ENCODE data around the gene C8G.

The C8G gene

GRCh38 chr9:136930014-136930413 is 15.0 kb upstream of the C8G start:
- Histone ChIP-seq H2AFZ (ENCODE audit: low read depth) (no peak overlapping the region), H3K79me2 (ENCODE audit: insufficient read depth, low read depth) (no peaks in the 10 kb centered on the region), H4K20me1 (ENCODE audit: insufficient read depth) (no peaks in the 10 kb centered on the region), H3K4me2 (no peak overlapping the region), H3K27ac (no peak overlapping the region), H3K4me3 (IDR thresholded peaks at IDR 0.05; ENCODE audit: insufficient read depth, low read depth, low read length) (no peak overlapping the region), H3K36me3 (ENCODE audit: insufficient read depth) (peaks cover 3% of the 10 kb centered on the region; the same call in 1 of the 2 replicates), H3K27me3 (ENCODE audit: insufficient read depth, low read depth) (no peaks in the 10 kb centered on the region), H3K9ac (no peak overlapping the region), H3K4me1 (ENCODE audit: low read depth, poor library complexity, severe bottlenecking) (peaks cover 4% of the 10 kb centered on the region)
- TF ChIP-seq, protein P1, sequence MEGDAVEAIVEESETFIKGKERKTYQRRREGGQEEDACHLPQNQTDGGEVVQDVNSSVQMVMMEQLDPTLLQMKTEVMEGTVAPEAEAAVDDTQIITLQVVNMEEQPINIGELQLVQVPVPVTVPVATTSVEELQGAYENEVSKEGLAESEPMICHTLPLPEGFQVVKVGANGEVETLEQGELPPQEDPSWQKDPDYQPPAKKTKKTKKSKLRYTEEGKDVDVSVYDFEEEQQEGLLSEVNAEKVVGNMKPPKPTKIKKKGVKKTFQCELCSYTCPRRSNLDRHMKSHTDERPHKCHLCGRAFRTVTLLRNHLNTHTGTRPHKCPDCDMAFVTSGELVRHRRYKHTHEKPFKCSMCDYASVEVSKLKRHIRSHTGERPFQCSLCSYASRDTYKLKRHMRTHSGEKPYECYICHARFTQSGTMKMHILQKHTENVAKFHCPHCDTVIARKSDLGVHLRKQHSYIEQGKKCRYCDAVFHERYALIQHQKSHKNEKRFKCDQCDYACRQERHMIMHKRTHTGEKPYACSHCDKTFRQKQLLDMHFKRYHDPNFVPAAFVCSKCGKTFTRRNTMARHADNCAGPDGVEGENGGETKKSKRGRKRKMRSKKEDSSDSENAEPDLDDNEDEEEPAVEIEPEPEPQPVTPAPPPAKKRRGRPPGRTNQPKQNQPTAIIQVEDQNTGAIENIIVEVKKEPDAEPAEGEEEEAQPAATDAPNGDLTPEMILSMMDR (conservative IDR thresholded peaks at IDR 0.05; ENCODE audit: low read depth, low read length), result no peak

DNA sequence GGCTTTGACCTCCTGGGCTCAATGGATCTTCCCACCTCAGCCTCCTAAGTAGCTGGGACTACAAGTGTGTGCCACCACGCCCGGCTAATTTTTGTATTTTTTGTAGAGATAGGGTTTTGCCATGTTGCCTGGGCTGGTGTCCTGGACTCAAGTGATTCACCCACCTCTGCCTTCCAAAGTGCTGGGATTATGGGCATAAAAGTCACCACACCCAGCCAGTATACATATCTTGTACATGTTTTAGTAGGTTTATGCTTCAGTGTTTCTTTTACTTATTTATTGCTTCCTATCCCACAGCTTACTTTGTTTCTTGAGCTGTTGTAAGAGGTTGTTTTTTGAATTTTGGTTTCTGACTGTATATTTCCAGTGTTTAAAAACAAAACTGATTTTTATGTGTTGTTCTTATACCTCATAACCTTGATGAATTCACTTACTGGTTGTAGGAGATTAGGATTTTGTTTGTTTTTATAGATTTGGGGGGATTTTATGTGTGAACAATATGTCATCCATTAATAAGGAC is 13.4 kb upstream of the C8G start:
- no peak overlapping the region for H2AFZ ChIP-seq (ENCODE audit: low read depth)
- H3K36me3 ChIP-seq (ENCODE audit: insufficient read depth), result peaks cover 3% of the 10 kb centered on the region; the same call in 1 of the 2 replicates
- H3K27me3 ChIP-seq (ENCODE audit: insufficient read depth, low read depth), result no peaks in the 10 kb centered on the region
- no peak overlapping the region for H3K27ac ChIP-seq
- TF ChIP-seq, protein P1 (conservative IDR thresholded peaks at IDR 0.05; ENCODE audit: low read depth, low read length), result no peak
- H3K9ac ChIP-seq, result no peak overlapping the region
- peaks cover 4% of the 10 kb centered on the region for H3K4me1 ChIP-seq (ENCODE audit: low read depth, poor library complexity, severe bottlenecking)
- H3K4me2 ChIP-seq, result no peak overlapping the region
- H3K4me3 ChIP-seq (IDR thresholded peaks at IDR 0.05; ENCODE audit: insufficient read depth, low read depth, low read length), result no peak overlapping the region
- no peaks in the 10 kb centered on the region for H3K79me2 ChIP-seq (ENCODE audit: insufficient read depth, low read depth)
- no peaks in the 10 kb centered on the region for H4K20me1 ChIP-seq (ENCODE audit: insufficient read depth)

DNA sequence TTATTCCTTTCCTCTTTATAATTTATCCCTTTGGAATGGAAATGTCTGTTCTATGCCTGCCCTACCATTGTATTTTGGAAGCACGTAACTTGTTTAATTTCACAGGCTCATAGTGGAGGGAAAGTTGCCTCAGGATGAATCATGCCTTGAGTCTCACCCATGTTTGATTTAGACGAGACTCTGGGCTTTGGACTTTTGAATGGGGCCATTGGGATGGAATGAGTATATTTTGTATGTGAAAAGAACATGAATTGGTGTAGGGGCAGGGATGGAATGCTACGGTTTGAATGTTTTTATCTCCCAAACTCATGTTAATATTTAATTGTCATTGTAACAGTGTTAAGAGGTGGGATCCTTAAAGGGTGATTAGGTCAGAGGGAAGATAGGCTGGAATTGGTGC is 10.8 kb upstream of the C8G start:
- no peak overlapping the region for H3K9ac ChIP-seq
- no peaks in the 10 kb centered on the region for H4K20me1 ChIP-seq (ENCODE audit: insufficient read depth)
- no peak overlapping the region for H3K4me3 ChIP-seq (IDR thresholded peaks at IDR 0.05; ENCODE audit: insufficient read depth, low read depth, low read length)
- H2AFZ ChIP-seq (ENCODE audit: low read depth), result no peak overlapping the region
- H3K27me3 ChIP-seq (ENCODE audit: insufficient read depth, low read depth), result no peaks in the 10 kb centered on the region
- no peak overlapping the region for H3K4me2 ChIP-seq
- TF ChIP-seq, protein P1 (conservative IDR thresholded peaks at IDR 0.05; ENCODE audit: low read depth, low read length), result no peak
- H3K4me1 ChIP-seq (ENCODE audit: low read depth, poor library complexity, severe bottlenecking), result peaks cover 4% of the 10 kb centered on the region
- peaks cover 3% of the 10 kb centered on the region; the same call in 1 of the 2 replicates for H3K36me3 ChIP-seq (ENCODE audit: insufficient read depth)
- H3K27ac ChIP-seq, result no peak overlapping the region
- no peaks in the 10 kb centered on the region for H3K79me2 ChIP-seq (ENCODE audit: insufficient read depth, low read depth)

DNA sequence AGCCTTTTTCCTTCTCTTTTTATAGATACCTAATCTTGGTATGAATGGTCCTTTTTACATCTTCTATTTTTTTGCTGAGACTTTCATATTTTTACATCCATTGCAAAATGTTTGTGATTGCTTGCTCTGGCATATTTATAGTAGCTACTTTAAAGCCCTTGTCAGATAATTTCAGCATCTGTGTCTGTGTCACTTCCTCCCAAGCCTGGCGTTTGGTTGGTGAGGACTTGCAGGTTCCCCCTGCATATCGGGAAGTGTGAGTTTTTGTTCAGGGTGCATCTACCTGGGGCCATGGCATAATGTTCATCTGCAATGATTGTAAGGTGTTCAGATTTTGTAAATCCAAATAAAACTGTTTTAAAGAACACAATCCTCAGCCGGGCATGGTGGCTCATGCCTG is 9.4 kb upstream of the C8G start:
- H3K9ac ChIP-seq, result no peak overlapping the region
- no peak overlapping the region for H3K4me2 ChIP-seq
- no peaks in the 10 kb centered on the region for H3K27me3 ChIP-seq (ENCODE audit: insufficient read depth, low read depth)
- no peaks in the 10 kb centered on the region for H4K20me1 ChIP-seq (ENCODE audit: insufficient read depth)
- H3K79me2 ChIP-seq (ENCODE audit: insufficient read depth, low read depth), result no peaks in the 10 kb centered on the region
- H3K27ac ChIP-seq, result no peak overlapping the region
- peaks cover 4% of the 10 kb centered on the region for H3K4me1 ChIP-seq (ENCODE audit: low read depth, poor library complexity, severe bottlenecking)
- H3K36me3 ChIP-seq (ENCODE audit: insufficient read depth), result peaks cover 3% of the 10 kb centered on the region; the same call in 1 of the 2 replicates
- TF ChIP-seq, protein P1 (conservative IDR thresholded peaks at IDR 0.05; ENCODE audit: low read depth, low read length), result no peak
- no peak overlapping the region for H2AFZ ChIP-seq (ENCODE audit: low read depth)
- no peak overlapping the region for H3K4me3 ChIP-seq (IDR thresholded peaks at IDR 0.05; ENCODE audit: insufficient read depth, low read depth, low read length)
